GM18861 (cell line): ENCODE measurements around the gene RHBG.

Experiments
- ATAC-seq: cut with Tn5 transposase; IDR thresholded peaks from one replicate; pipeline ENCODE4 v1.9.1; 2021; ENCODE audit not compliant: unreplicated experiment

RHBG gene

DNA sequence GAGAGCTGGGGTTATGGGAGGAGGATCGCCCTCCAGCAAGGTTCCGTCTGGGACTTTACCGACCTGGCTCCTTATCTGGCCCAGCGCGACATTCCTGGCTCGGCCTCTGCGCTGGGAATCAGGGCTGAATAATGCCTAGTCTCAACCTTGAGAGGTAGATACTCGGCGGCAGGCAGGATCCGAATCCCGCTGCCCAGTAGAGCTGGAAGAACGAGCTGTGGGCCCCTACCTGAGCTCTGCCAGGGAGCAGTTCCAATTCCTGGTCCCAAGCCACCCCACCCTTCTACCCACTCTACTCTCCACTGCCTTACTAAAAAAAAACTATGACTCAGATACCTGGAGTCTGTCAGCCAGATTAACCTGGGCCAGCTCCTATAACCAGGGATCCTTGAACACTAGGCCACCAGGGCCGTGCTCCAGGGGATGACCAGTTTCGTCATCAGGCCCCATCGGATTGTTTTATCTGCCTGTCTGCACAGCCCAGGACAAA lies 53.6 kb downstream of the RHBG start:
- ATAC-seq = no peak

DNA sequence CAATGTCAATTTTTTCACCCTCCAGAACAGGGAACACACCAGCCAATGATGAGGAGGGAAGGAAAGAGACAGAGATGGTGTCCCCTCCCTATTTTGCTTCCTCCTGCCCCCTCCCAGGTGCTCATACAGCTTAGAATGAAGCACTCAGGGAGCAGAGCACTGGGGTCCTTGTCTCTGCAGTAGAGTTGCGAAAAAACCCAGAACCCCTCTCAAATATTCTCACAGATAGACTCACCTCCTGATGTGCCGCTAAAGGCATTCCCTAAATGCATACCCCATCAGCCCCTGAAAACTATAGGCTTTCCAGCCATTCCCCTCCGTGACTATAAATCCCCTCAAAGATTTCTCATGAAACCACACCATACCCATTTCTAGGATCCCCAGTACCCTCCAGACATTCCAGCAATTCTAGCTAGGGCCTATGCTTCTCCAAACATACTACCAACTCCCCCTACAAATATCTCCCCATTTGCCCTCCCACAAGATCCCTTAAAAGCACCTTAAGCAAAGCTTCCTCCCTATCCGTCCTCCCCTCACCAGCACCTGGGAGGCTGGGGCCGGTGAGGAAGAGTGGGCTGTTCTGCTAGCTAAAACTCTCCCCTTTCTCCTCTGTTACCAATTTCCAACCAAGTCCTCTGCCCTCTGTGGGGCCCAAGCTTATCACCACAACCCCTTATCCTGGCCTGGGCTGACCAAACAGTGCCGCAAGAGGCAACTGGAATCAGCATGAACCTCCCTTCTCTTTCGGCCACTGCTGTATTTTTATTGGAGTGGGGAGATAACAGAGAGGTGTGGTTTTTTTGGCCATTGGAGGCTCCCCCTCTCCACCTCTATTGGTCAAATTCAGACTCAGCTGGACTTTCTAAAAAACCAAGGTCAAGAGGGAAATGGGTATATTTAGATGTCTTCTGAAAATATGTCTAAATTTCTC lies 54.7 kb downstream of the RHBG start:
- no peak for ATAC-seq

DNA sequence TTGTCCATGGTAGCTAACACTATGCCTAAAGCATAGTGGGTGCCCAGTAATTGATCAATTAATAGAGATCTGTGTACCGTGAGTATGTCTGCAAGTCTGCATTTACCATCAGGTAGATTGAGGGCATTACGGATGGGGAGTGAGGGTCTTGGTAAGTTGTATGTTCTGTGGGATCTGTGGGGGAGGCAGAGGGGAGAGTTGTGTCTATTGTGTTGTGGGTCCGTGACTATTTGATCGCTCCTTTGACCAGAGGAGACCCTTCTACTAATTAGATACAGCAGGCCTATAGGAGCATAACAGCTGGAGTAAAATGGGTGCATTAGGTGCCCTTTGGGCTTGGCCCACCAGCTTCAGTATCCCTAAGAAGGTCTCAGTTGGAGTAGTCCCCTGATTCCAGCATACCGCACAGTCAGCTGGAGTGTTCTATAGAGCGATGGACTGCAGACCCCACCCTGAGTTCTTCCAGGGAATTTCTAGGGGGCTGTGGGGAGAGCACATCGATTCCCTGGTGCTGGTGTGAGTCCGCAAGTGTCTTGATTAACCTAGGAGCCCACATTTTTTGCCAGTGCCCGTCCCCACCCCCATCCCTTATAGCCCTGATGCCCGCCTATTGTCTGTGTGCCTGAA lies 55.9 kb downstream of the RHBG start:
- ATAC-seq = no peak

DNA sequence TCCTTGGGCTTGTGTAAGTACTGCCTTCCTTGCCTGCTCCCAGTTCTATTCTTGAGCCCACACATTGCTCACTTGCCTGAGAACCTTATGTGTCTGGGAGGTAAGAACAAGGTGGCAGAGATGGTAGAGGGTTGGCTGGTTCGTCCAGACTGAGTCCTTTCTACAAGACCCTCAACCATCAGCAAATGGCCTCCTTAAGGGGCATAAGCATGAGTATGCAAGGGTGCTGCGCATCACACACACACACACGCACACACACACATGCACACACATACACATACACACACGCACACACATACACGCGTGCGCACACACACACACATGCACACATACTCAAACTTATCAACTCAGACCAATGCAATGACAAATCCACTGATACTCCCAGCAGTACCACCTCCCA lies 56.9 kb downstream of the RHBG start:
- no peak for ATAC-seq

DNA sequence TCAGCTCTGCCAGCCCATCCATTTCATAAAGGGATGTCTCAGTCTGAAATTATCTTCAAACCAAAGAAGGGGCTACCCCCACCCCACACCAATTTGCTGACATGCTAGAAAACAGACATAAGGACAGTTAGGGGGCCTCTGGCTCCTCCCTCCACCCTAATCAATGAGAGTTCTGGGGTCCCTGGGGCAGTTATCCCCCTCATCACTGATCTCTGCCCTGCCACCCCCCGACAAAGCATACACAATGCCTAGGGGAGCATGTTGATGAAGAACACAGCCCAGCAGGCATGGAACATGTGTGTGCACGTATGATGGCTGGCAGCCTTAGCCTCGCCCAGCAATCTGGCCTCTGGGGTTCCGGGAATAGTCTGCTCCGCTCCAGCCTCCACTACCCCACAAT lies 58.9 kb downstream of the RHBG start:
- ATAC-seq = no peak

DNA sequence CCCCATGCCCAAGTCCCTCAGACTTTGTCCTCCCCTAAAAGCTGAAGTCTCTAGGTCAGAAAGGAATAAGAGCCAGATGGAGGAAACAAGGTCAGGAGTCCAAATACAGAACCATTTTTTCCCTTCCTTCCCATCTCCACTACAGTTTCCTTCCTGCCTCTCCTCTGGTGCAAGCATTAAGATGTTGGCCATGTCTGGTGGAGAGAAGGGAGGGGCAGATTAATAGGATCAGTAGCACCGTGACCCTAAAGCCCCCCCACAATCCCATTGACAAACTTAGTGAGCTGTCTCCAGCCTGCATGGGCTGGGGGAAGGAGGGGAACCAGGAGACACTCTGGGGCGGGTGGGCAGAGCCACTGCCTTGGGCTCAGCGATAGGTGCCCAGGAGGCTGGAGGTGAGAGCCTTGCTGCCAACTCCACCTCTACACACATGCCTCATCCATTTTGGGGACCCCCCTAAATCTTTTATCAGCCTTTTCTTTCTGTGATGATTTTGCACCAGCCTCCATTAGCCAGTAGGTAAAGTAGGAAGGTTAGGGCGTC lies 59.8 kb downstream of the RHBG start:
- ATAC-seq = no peak

DNA sequence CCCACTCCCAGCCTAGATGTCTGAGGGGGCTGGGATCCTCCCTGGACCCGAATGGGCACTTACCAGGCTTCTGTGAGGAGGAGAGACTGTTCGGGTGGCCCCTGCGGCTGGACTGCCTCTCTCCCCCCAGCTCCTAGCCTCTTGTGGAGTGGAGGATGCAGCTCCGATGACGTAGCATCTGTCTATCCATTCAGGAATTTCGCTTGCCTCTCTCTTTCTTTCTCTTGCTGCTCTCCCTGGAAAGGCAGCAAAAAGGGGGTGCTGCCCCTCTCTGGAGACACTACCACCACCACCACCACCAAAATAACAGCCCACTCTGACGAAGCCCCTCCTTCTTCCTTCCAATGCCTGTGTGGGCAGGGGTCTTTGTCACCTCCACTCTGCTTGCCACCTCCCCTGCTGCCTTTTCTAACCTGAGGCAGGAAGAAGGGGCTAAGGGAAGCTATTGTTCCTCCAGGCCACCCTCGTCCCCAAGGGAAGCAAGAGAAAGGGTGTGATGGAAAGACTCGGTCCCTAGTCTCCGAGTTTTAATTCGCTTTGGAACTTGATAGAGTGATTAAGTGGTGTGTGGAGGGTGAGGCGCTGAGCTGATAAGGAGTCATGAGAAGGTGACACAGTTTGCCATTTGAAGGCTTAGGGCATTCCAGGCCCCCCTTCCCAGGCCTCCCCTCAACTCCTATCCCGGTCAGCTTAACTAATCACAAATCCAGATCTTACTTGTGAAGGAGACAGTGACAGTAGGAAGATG lies 60.5 kb downstream of the RHBG start:
- ATAC-seq = no peak

DNA sequence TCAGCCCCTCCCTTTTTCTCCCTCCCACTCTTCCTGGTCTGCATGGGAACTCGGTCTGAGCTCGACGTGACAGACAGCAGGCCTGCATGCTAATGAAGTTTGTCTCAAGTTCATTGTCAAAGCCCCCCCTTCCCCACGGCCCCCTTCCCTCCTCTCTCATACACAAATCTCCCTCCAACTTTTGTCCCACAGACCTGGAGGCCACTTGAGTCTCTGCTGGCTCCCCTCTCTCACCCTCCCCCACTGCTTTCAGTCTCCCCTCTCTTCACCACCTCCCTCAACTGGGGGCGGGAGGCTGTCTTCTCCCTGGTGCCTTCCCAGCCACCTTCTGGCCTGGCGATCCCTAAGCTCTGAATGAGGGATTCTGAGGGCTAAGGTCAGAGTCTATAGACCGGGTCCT lies 61.3 kb downstream of the RHBG start:
- ATAC-seq = no peak

DNA sequence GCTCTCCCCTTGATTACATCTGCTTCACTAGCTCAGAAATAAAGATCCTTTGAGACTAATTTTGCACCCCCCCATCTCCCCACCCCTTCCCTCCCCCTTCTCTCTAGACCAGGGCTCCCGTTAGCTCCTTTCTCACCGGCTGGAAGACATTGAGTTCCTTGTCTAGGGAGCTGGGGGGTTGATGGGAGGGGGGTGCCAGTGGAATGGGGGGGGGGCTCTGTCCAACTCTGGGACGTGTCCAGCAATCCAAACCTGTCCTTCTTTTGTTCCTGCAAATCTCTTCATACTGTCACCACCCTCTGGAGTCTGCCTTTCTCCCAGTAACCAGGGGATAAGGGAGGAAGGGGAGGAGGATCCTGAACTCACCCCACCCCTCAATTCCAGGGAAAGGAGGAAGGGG lies 61.9 kb downstream of the RHBG start:
- no peak for ATAC-seq

DNA sequence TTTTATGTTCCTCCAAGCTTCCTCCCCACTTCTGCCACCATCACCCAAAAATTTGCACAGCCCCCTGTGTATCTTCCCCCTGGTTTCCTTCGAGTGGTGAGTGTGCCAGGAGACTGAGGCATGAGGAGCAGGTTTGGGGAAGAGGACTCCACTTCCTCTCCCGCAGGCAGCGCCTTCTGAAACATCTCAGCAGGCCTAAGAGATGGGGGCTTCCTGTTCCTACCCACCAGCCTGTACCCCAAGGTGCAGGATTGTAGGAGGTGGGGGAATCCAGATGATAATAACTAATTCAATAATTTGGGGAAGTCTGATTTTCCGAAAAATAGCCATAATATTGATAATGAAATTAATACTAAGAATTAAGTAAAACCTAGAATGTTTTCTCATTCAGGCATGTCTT lies 62.4 kb downstream of the RHBG start:
- ATAC-seq = no peak

DNA sequence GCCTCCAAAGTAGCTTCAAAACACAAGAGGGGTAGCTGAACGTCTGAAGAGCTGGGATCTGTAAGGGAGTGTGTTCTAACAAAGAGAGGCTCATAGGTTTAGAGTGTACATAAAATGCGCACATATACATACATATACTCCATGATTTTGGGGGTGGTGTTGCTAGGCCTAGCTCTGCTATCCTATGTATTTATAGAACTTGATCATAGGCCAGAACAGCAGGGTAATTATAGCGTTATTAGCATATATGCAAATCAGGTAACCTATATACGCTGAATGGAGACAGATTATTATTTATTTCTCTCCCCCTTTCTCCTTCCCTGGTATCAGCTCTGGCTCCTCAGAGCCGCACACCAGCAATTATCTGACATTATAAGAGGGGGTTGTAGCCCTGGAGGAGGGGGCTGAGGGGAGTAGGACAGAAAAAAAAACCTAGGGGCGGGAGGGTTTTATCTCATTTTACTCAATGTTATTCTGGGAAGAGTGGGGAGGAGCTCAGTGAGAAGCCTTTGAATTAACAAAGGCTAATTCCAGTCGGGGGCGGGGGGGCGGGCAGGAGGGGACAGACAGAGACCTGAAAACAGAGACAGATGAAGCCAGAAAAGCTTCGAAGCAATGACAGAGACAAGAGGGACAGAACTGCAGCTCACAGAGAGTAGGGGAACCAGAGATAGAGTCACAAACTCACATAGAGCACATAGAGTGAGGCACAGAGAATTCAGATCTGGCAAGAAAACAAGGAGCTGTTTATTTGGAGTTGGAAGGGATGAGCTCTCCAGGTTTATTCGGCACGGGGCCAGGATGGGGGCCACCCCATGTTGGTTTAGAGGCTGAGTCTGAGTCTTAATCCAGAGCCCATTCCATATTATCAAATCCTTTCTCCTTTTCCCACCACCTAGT lies 63.0 kb downstream of the RHBG start:
- no peak for ATAC-seq

DNA sequence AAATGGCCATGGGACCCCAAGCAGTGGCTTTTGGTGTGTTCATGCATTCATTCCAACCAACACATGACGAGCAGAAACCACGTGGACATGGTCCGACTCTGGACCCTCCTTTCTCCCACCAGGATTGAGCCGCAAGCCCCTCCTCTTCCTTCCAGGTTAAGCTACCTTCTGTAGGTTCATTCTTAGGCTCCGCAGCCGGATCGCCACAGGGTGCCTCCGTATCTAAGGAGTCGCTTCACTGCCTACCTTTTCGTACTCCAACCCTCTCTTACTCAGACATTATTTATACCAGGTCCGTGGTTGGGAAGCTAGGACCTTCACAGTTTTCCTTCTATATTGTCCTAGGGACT lies 63.6 kb downstream of the RHBG start:
- ATAC-seq = no peak

DNA sequence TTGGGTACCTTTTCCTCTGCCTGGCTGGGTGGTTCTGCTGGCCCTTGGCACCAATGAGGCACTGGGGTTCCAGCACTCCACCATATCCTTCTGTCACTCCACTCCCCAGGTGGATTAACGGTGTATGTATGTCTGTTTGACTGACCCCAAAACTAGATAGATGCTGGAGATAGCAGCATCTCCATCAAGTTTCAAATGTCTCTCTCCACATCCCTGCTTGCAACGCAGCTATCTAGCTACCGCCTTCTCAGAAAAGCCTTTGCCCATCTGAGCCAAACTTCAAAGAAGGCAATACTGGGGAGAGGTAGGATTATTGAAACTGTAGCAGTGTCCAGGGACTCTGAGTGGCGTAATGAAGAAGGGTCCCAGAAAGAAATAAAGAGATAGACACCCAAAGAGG lies 64.0 kb downstream of the RHBG start:
- no peak for ATAC-seq

DNA sequence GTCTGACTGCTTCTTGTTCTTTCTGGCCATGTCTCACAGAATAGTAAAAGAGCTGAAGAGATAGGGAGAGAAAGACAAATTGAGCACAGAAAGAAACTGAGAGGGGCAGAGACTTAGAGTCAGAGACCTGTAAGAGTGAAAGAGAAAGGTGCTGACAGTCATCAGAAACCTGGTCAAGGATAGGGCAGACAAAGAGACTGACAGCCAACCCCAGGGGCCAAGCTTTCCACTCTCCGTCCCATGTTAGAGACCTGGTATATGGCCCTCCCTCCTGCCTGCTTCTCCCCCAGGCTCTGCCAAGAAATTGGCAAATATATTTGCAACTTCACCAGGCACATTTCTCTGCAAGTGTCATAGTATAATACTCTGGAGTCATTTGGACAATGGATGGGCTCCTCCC lies 64.6 kb downstream of the RHBG start:
- ATAC-seq = no peak
